ENCODE results near the gene INTS13. TPM values are rescaled to one million over a fixed set of nuclear protein-coding genes. Genes with fewer than 3 reads are reported as not detected.
A peak's percentile ranks its signal among the peaks of the same experiment; 100 is the strongest.

The INTS13 gene
- total and polyA plus RNA-seq, 8 donors, result 7.4 to 13.8 (median 11.2) TPM

DNA sequence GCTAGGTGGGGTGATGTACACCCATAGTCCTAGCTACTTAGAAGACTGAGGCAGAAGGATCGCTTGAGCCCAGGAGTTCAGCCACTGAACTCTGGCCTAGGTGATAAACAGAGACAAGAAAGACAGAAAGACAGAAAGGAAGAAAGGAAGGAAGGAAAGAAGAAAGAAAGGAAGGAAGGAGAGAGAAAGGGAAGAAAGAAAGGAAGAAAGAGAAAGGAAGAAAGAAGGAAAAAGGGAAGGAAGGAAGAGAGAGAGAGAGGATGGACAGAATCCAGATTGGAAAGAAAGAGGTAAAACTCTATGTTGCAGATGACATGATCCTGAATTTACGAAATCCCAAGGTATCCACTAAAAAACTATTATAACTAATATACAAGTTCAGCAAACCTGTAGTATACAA is 8.2 kb downstream of the INTS13 start:
- ATAC-seq (no peak), FAIRE-seq (no peak), DNase-seq (no peak)
- no peak for TF ChIP-seq CTCF (IDR thresholded peaks at IDR 0.05)
- Histone ChIP-seq H3K4me1 (no peaks in the 10 kb centered on the region), H3K36me3 (peaks cover 0 to 5% (median 0%) of the 10 kb centered on the region in 3 donors), H3K27ac (no peak overlapping the region), H3K4me3 (no peak overlapping the region), H3K27me3 (no peaks in the 10 kb centered on the region), H3K9me3 (no peaks in the 10 kb centered on the region)
- intact Hi-C loops (cut with DNase I), result no loop called here
- WGBS, 2 donors, result 97 to 100% methylated on average over 2 of the region's 2 CpGs

DNA sequence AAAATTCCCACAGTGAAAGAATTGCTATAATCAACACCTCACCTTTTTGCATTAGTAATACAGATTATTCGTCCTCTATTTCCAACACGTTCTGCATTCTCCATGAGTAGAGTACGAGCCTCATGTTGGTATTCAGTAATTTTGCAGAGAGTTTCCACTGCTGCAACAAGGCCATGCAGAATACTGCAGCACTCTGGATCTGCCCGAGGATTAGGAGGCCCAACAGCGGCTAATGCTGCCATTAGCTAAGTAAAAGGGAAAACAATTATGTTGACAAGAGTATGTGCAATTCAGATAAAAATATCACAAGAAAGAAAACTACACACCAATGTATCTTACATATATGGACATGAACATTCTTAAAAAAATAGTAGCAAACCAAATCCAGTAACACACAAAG is 9.1 kb downstream of the INTS13 start:
- Histone ChIP-seq H3K9me3 (no peaks in the 10 kb centered on the region), H3K27me3 (no peaks in the 10 kb centered on the region), H3K27ac (no peak overlapping the region), H3K4me3 (no peak overlapping the region), H3K4me1 (no peaks in the 10 kb centered on the region), H3K36me3 (peaks cover 0 to 5% (median 0%) of the 10 kb centered on the region in 3 donors)
- intact Hi-C loops (cut with DNase I), result no loop called here
- no peak for FAIRE-seq
- no peak for TF ChIP-seq CTCF (IDR thresholded peaks at IDR 0.05)
- DNase-seq, result no peak
- no peak for ATAC-seq
- 91 to 93% methylated on average over 5 of the region's 5 CpGs for whole genome bisulfite sequencing, 2 donors

- Histone ChIP-seq H3K27ac (no peak overlapping the region), H3K4me3 (no peak overlapping the region), H3K4me1 (no peaks in the 10 kb centered on the region), H3K36me3 (peaks cover 0 to 8% (median 0%) of the 10 kb centered on the region in 3 donors), H3K27me3 (no peaks in the 10 kb centered on the region), H3K9me3 (no peaks in the 10 kb centered on the region)
- DNase-seq, result no peak
- no peak for ATAC-seq
- no peak for FAIRE-seq
- WGBS, 2 donors, result 83 to 88% methylated on average over 3 of the region's 3 CpGs
- TF ChIP-seq CTCF (IDR thresholded peaks at IDR 0.05), result no peak
- intact Hi-C loops (cut with DNase I), result no loop called here
Measured at GRCh38 chr12:26921886-26922285, 15.9 kb downstream of the INTS13 start.

- H3K36me3 ChIP-seq, result peaks cover 0 to 4% (median 0%) of the 10 kb centered on the region in 3 donors
- ATAC-seq (no peak), DNase-seq (no peak), FAIRE-seq (no peak)
- 91 to 97% methylated on average over 2 of the region's 2 CpGs for WGBS, 2 donors
- no peak overlapping the region for H3K27ac ChIP-seq
- no peaks in the 10 kb centered on the region for H3K4me1 ChIP-seq
- intact Hi-C loops (cut with DNase I), result no loop called here
- no peak overlapping the region for H3K4me3 ChIP-seq
- H3K27me3 ChIP-seq, result no peaks in the 10 kb centered on the region
- TF ChIP-seq CTCF (IDR thresholded peaks at IDR 0.05), result no peak
- H3K9me3 ChIP-seq, result no peaks in the 10 kb centered on the region
Measured at GRCh38 chr12:26919216-26919555, 18.6 kb downstream of the INTS13 start.

DNA sequence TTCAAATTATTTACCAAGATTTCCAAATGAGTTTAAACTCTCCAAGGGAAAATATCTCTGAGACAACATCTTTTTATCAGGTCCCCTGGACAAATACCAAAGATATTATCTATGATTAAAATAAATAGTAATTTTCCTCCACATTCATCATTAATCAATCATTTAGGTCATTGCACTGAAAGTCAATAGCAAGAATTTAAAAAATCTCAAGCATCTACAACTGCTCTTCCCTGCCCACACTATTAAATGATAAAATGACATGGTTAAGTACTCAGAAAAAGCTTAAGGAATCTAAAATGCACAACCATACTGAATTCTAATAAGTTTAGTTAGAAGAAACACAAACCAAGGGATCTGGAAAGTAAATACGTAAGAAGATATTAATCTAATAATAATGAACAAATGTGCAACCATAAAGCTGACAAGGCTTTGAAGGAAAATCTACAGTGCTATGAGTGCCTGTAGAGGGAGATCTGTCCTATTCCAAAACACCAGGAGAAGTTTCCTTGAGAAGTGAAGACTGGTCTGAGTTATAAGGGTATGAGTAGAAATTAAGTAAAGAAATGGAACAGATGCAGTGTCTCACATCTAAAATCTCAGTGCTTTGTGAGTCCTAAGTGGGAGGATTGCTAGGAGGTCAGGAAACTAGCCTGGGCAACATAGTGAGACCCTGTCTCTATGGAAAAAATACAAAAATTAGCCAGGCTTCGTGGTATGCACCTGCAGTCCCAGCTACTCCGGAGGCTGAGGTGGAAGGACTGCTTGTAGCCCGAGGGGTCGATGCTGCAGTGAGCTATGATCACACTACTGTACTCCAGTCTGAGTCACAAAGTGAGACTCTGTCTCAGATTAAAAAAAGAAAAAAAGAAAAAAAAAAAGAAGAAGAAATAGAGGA is 19.2 kb downstream of the INTS13 start:
- TF ChIP-seq CTCF (IDR thresholded peaks at IDR 0.05), result no peak
- ATAC-seq (peak in 1 of 4 donors; percentile 53), DNase-seq (no peak), FAIRE-seq (no peak)
- intact Hi-C loops (cut with DNase I), result no loop called here
- Histone ChIP-seq H3K36me3 (peaks cover 0 to 6% (median 0%) of the 10 kb centered on the region in 3 donors), H3K9me3 (no peaks in the 10 kb centered on the region), H3K4me1 (no peaks in the 10 kb centered on the region), H3K4me3 (no peak overlapping the region), H3K27ac (no peak overlapping the region), H3K27me3 (no peaks in the 10 kb centered on the region)
- WGBS, 2 donors, result 80 to 84% methylated on average over 5 of the region's 5 CpGs
